Stomach (tissue), 9 donors: ENCODE measurements around the gene TPSAB1. TPM values are rescaled to one million over a fixed set of nuclear protein-coding genes. Genes with fewer than 3 reads are reported as not detected.
A peak's percentile ranks its signal among the peaks of the same experiment; 100 is the strongest.
"Not testable (repeated sequence)": the region's sequence is repeated elsewhere in the genome, so short reads cannot be mapped to it uniquely, and the experiment has no call there.

Experiments
- DNase-seq, 2 donors: peaks; one replicate each; pipeline versions ENCODE4 v3.0.0 to v3.0.0-alpha.2; 2013 to 2019
- H3K27ac ChIP-seq, 5 donors: fragments of 200-600 bp in 4 of 5; sonication (generic) in 4 of 5; one replicate each; pipeline ENCODE4 v1.5.1; 2013 to 2019; ENCODE audit warnings: mild to moderate bottlenecking in 1 of 5, moderate library complexity in 1 of 5
- H3K27me3 ChIP-seq, 3 donors: fragments of 200-600 bp; sonication (generic); one replicate each; pipeline ENCODE4 v1.5.1; 2017 to 2019; ENCODE audit warnings: mixed run types in 1 of 3
- H3K36me3 ChIP-seq, 4 donors: fragments of 200-600 bp; sonication (generic); 1 replicate in 3 of 4; 2 replicates in 1 of 4; pipeline ENCODE4 v1.5.1; 2016 to 2019
- H3K4me1 ChIP-seq, 4 donors: fragments of 200-600 bp; sonication (generic); one replicate each; pipeline ENCODE4 v1.5.1; 2016 to 2019
- H3K4me3 ChIP-seq, 4 donors: fragments of 200-600 bp; sonication (generic) in 3 of 4; one replicate each; pipeline ENCODE4 v1.5.1; 2016 to 2019; ENCODE audit warnings: mild to moderate bottlenecking in 1 of 4
- H3K9me3 ChIP-seq, 4 donors: fragments of 200-600 bp; sonication (generic); one replicate each; pipeline ENCODE4 v1.5.1; 2016 to 2019
- CTCF ChIP-seq, 7 experiments: fragments of 450-650 bp in 4 of 7; fragments of 200-600 bp in 3 of 7; sonication (generic) in 3 of 7; IDR thresholded peaks; one replicate each; pipeline ENCODE4 v1.5.1; 2016 to 2019; ENCODE audit warnings: antibody characterized with exemption in 7 of 7, control low read depth in 2 of 7, mild to moderate bottlenecking in 1 of 7
- EP300 ChIP-seq: sonication (generic); formaldehyde crosslinking; IDR thresholded peaks from one replicate; pipeline ENCODE4 v1.6.1; 2017; ENCODE audit warnings: antibody characterized with exemption
- POLR2A ChIP-seq, 4 donors: fragments of 450-650 bp; IDR thresholded peaks; one replicate each; pipeline ENCODE4 v1.6.1; 2016; ENCODE audit warnings: antibody characterized with exemption in 4 of 4, control low read depth in 2 of 4, mild to moderate bottlenecking in 1 of 4, moderate library complexity in 1 of 4
- POLR2AphosphoS5 ChIP-seq, 3 donors: sonication (generic); formaldehyde crosslinking; IDR thresholded peaks; one replicate each; pipeline ENCODE4 v1.6.1; 2016; ENCODE audit warnings: antibody characterized with exemption in 3 of 3
- WGBS, 5 donors: extraction: QIAGEN DNeasy Blood & Tissue Kit in 3 of 5; methylation state at CpG; one replicate each; pipeline versions ENCODE4 v1.1.5 to v1.1.7; 2013 to 2018; 5-methylcytosine and 5-hydroxymethylcytosine counted together
- intact Hi-C: fragments of 100-400 bp; cut with DNase I; formaldehyde crosslinking; loops from one replicate; pipeline ENCODE4 v1.15.1; 2023; ENCODE audit warnings: low total_unique reads
- polyA plus RNA-seq, 3 donors: library from polyadenylated mRNA; stranded (reverse); fragments of 200-250 nt; gene quantifications; one replicate each; pipeline ENCODE4 v1.2.3, GENCODE V29; 2013
- total RNA-seq, 5 donors: library from RNA; depleted of rRNA; stranded (reverse); fragments of >200 nt; gene quantifications; one replicate each; pipeline versions ENCODE4 v1.1.0 to v1.2.3, GENCODE V29; 2014 to 2016
- donor health status: healthy with polysubstance abuse.
- donor health status: Bipolar disorder and iron deficiency.
- donor health status: healthy.

TPSAB1 gene
- total and polyA plus RNA-seq, 8 donors = 15.4 to 202 (median 71.2) TPM

- Histone ChIP-seq H3K4me3 (no peak overlapping the region), H3K9me3 (no peaks in the 10 kb centered on the region), H3K4me1 (peaks cover 8 to 30% (median 19%) of the 10 kb centered on the region in 4 donors), H3K36me3 (peaks cover 9 to 40% (median 18%) of the 10 kb centered on the region in 4 donors), H3K27me3 (peaks cover 0 to 22% (median 9%) of the 10 kb centered on the region in 3 donors), H3K27ac (no peak overlapping the region)
- peak in 1 of 2 donors; percentile 65 for DNase-seq
- TF ChIP-seq POLR2A (IDR thresholded peaks at IDR 0.05) (no peak), EP300 (no peak), CTCF (IDR thresholded peaks at IDR 0.05) (no peak), POLR2AphosphoS5 (IDR thresholded peaks at IDR 0.05) (no peak)
- intact Hi-C loops = no loop called here
- 55 to 72% (median 57%) methylated on average over 18 to 19 of the region's 19 CpGs for WGBS, 5 donors
Measured at GRCh38 chr16:1197237-1197866, 43.2 kb upstream of the TPSAB1 start.

- WGBS, 5 donors = 88 to 91% (median 89%) methylated on average over 9 to 18 of the region's 18 CpGs
- H3K4me3 ChIP-seq = no peak overlapping the region
- peaks cover 8 to 21% (median 15%) of the 10 kb centered on the region in 4 donors for H3K4me1 ChIP-seq
- no peak for TF ChIP-seq POLR2AphosphoS5 (IDR thresholded peaks at IDR 0.05)
- no peak for TF ChIP-seq POLR2A (IDR thresholded peaks at IDR 0.05)
- no peak for TF ChIP-seq EP300
- no peak for TF ChIP-seq CTCF (IDR thresholded peaks at IDR 0.05)
- H3K9me3 ChIP-seq = no peaks in the 10 kb centered on the region
- no peak overlapping the region for H3K27ac ChIP-seq
- H3K27me3 ChIP-seq = peaks cover 0 to 22% (median 9%) of the 10 kb centered on the region in 3 donors
- H3K36me3 ChIP-seq = peaks cover 9 to 49% (median 25%) of the 10 kb centered on the region in 4 donors
- DNase-seq = no peak
- intact Hi-C loops = no loop called here
Measured at GRCh38 chr16:1198194-1198593, 42.3 kb upstream of the TPSAB1 start.

GRCh38 chr16:1198671-1199346, 41.7 kb upstream of the TPSAB1 start:
- H3K36me3 ChIP-seq = peaks cover 9 to 55% (median 28%) of the 10 kb centered on the region in 4 donors
- DNase-seq, intact Hi-C loops, H3K4me3 ChIP-seq, H3K27ac ChIP-seq, H3K9me3 ChIP-seq: not testable (repeated sequence)
- peaks cover 0 to 22% (median 6%) of the 10 kb centered on the region in 3 donors for H3K27me3 ChIP-seq
- 87 to 91% (median 89%) methylated on average over 24 to 44 of the region's 44 CpGs for WGBS, 5 donors
- peaks cover 8 to 17% (median 12%) of the 10 kb centered on the region in 4 donors for H3K4me1 ChIP-seq

GRCh38 chr16:1199347-1200013, 41.0 kb upstream of the TPSAB1 start:
- no peaks in the 10 kb centered on the region for H3K9me3 ChIP-seq
- TF ChIP-seq POLR2AphosphoS5 (IDR thresholded peaks at IDR 0.05) = no peak
- no peak for TF ChIP-seq EP300
- TF ChIP-seq CTCF (IDR thresholded peaks at IDR 0.05) = no peak
- TF ChIP-seq POLR2A (IDR thresholded peaks at IDR 0.05) = no peak
- no peak overlapping the region for H3K4me3 ChIP-seq
- intact Hi-C loops = no loop called here
- peaks cover 5 to 10% (median 8%) of the 10 kb centered on the region in 4 donors for H3K4me1 ChIP-seq
- H3K27me3 ChIP-seq = peaks cover 0 to 18% (median 4%) of the 10 kb centered on the region in 3 donors
- DNase-seq = no peak
- H3K36me3 ChIP-seq = peaks cover 9 to 62% (median 31%) of the 10 kb centered on the region in 4 donors
- WGBS, 5 donors = 79 to 85% (median 79%) methylated on average over 11 to 15 of the region's 19 CpGs
- H3K27ac ChIP-seq = no peak overlapping the region
